HG03103 (cell line): ENCODE data around the gene SNN.

Experiments
- ATAC-seq: cut with Tn5 transposase; IDR thresholded peaks from one replicate; pipeline ENCODE4 v1.9.1; 2021; ENCODE audit warnings: low read depth; ENCODE audit not compliant: unreplicated experiment

Gene SNN

DNA sequence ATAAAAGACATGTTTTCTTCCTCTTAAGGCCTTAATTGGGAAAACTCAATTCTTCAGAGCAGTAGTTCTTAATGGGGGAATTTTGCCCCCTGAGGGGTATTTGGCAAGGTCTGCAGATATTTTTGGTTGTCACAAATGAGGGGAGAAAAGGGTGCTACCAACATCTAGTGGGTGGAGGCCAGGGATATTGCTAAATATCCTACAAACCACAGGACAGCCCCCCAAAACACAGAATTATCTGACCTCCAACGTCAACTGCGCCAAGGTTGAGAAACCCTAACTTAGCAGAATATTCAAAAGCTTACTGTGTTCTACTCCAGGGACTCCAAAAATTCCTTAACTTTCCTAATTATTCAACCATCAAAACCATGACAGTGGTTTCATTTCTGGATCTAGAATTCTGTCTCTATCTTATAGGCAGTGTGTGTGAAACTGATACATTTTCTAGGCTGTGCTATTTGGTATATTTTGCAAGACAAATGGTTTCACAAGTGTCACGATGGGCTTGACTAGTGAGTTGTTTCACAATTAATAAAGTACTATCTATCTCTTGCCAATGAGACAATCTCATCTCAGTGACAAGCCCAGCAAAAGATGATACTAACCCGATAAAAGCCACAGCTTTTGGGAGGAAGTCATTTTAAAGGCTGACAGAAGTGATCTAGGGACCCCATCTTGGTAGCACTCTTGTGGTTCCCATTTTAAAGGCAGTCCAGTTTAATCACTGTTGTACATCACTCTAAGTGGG, 59.7 kb downstream of the SNN start:
- ATAC-seq: no peak
